ENCODE results near the gene ABCC4. TPM values are rescaled to one million over a fixed set of nuclear protein-coding genes. Genes with fewer than 3 reads are reported as not detected.

Gene ABCC4
- total RNA-seq, 1 experiment from 2014 or later, result 52.0 TPM

DNA sequence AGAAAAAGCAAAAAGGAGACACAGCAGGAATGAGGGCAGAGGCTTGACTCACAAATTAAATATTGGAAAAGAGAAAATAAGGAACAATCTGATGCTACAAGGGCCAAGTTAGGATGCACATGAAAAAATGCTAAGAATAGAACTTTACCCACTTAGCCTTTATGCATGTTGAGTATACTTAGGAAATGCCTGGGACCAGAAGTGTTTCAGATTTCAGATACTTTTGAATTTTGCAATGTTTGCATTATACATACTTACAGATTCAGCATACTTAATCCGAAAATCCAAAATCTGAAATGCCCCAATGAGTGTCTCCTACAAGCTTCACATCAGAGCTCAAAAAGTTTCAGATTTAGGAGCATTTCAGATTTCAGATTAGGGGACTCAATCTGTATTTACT, 262.3 kb downstream of the ABCC4 start:
- H3K27ac ChIP-seq (ENCODE audit: low read depth, low read length, poor library complexity, severe bottlenecking), result no peak overlapping the region
- H3K9me3 ChIP-seq (ENCODE audit: low read depth, low read length, poor library complexity, severe bottlenecking), result no peaks in the 10 kb centered on the region
- intact Hi-C loops (cut with micrococcal nuclease; ENCODE audit: unreplicated experiment), result no loop called here
- no peak for DNase-seq (ENCODE audit: low spot score)
- H3K4me3 ChIP-seq (ENCODE audit: low read depth, low read length, poor library complexity, severe bottlenecking), result no peak overlapping the region
- no peaks in the 10 kb centered on the region for H3K27me3 ChIP-seq (replicated peaks; ENCODE audit: insufficient read depth, low read depth, low read length, poor library complexity)
- peaks cover 9% of the 10 kb centered on the region for H3K4me1 ChIP-seq (ENCODE audit: insufficient read depth, low read length, poor library complexity, severe bottlenecking)
- no TSS peak for BruUV-seq (replicated peaks)
- H3K36me3 ChIP-seq (ENCODE audit: insufficient read depth, low read length, poor library complexity, severe bottlenecking), result no peaks in the 10 kb centered on the region
- TF ChIP-seq, protein P1, sequence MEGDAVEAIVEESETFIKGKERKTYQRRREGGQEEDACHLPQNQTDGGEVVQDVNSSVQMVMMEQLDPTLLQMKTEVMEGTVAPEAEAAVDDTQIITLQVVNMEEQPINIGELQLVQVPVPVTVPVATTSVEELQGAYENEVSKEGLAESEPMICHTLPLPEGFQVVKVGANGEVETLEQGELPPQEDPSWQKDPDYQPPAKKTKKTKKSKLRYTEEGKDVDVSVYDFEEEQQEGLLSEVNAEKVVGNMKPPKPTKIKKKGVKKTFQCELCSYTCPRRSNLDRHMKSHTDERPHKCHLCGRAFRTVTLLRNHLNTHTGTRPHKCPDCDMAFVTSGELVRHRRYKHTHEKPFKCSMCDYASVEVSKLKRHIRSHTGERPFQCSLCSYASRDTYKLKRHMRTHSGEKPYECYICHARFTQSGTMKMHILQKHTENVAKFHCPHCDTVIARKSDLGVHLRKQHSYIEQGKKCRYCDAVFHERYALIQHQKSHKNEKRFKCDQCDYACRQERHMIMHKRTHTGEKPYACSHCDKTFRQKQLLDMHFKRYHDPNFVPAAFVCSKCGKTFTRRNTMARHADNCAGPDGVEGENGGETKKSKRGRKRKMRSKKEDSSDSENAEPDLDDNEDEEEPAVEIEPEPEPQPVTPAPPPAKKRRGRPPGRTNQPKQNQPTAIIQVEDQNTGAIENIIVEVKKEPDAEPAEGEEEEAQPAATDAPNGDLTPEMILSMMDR (conservative IDR thresholded peaks at IDR 0.05; ENCODE audit: low read depth, low read length), result no peak
- TF ChIP-seq EZH2 (IDR thresholded peaks at IDR 0.05; ENCODE audit: borderline replicate concordance, low read depth, low read length, poor library complexity, severe bottlenecking), result no peak
- ChIA-PET POLR2A (ENCODE audit: low non-redundant PET) (no interaction called here), CTCF (no interaction called here)

DNA sequence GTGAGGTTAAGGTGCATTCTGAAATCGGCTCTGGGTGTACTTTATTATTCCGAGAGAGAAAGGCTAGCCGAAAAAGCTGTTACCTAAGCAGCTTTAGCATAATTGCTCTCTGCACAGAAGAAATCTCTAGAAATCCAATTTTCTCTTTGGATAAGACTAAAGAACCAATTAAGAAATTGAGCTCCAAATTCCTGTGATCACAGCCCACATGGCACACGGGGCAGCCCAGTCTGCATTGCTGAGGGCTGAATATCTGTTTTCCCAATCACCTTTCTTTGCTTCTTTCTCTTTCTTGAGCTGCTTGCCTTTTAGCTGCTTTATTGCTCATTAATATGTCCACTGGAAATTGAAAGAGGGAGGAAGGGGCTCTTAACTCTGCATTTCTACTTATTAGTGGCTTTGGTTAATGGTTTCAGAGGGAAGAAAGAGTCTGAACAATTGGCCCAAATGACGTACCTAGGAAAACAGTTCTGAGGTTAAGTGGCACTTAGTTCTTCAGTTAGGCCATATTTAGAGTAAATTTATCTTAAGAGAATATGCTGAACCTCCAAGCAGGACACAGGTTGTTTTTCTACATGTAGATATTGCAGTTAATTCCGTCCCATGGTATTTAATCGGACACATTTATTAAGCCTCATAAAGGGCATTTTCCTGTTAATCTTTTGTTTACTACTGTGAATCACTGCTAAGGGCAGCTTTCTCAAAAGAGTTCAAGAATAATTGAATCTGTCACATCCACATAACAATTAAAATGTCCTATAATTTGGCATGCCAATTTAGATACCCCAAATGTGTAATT, 265.7 kb downstream of the ABCC4 start:
- H3K4me3 ChIP-seq (ENCODE audit: low read depth, low read length, poor library complexity, severe bottlenecking), result no peak overlapping the region
- intact Hi-C loops (cut with micrococcal nuclease; ENCODE audit: unreplicated experiment), result no loop called here
- CTCF ChIA-PET, result no interaction called here
- POLR2A ChIA-PET (ENCODE audit: low non-redundant PET), result no interaction called here
- peaks cover 9% of the 10 kb centered on the region for H3K4me1 ChIP-seq (ENCODE audit: insufficient read depth, low read length, poor library complexity, severe bottlenecking)
- TF ChIP-seq EZH2 (IDR thresholded peaks at IDR 0.05; ENCODE audit: borderline replicate concordance, low read depth, low read length, poor library complexity, severe bottlenecking), result no peak
- TF ChIP-seq, protein P1 (conservative IDR thresholded peaks at IDR 0.05; ENCODE audit: low read depth, low read length), result no peak
- H3K27me3 ChIP-seq (replicated peaks; ENCODE audit: insufficient read depth, low read depth, low read length, poor library complexity), result no peaks in the 10 kb centered on the region
- no TSS peak for BruUV-seq (replicated peaks)
- no peaks in the 10 kb centered on the region for H3K36me3 ChIP-seq (ENCODE audit: insufficient read depth, low read length, poor library complexity, severe bottlenecking)
- H3K27ac ChIP-seq (ENCODE audit: low read depth, low read length, poor library complexity, severe bottlenecking), result no peak overlapping the region
- DNase-seq (ENCODE audit: low spot score), result no peak
- no peaks in the 10 kb centered on the region for H3K9me3 ChIP-seq (ENCODE audit: low read depth, low read length, poor library complexity, severe bottlenecking)

DNA sequence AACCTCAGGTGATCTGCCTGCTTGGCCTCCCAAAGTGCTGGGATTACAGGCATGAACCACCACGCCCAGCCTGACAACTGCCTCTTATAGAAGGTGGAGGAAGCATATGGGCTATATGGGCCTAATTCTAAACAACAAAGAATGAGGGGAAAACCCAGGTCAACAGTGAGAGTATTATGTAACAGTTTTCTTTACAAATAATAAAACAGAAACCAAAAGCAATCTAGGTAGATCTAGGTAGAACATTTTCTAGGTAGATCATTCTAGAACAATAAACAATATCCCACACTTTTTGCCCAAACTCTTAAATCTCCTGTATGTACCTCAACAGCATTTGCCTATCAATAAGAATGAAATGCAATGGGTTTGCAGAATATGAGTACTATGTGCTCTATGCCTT, 267.4 kb downstream of the ABCC4 start:
- ChIA-PET CTCF (no interaction called here), POLR2A (ENCODE audit: low non-redundant PET) (no interaction called here)
- no peak for DNase-seq (ENCODE audit: low spot score)

More for the DNA sequence above, 267.4 kb downstream of the ABCC4 start:
- Histone ChIP-seq H3K27ac (ENCODE audit: low read depth, low read length, poor library complexity, severe bottlenecking) (no peak overlapping the region), H3K4me1 (ENCODE audit: insufficient read depth, low read length, poor library complexity, severe bottlenecking) (peaks cover 9% of the 10 kb centered on the region), H3K4me3 (ENCODE audit: low read depth, low read length, poor library complexity, severe bottlenecking) (no peak overlapping the region), H3K36me3 (ENCODE audit: insufficient read depth, low read length, poor library complexity, severe bottlenecking) (no peaks in the 10 kb centered on the region), H3K9me3 (ENCODE audit: low read depth, low read length, poor library complexity, severe bottlenecking) (no peaks in the 10 kb centered on the region), H3K27me3 (replicated peaks; ENCODE audit: insufficient read depth, low read depth, low read length, poor library complexity) (no peaks in the 10 kb centered on the region)
- no TSS peak for BruUV-seq (replicated peaks)
- TF ChIP-seq EZH2 (IDR thresholded peaks at IDR 0.05; ENCODE audit: borderline replicate concordance, low read depth, low read length, poor library complexity, severe bottlenecking), result no peak
- TF ChIP-seq, protein P1 (conservative IDR thresholded peaks at IDR 0.05; ENCODE audit: low read depth, low read length), result no peak
- intact Hi-C loops (cut with micrococcal nuclease; ENCODE audit: unreplicated experiment), result no loop called here

All from A673 (cell line).